ENCODE results near the gene DCT. TPM values are rescaled to one million over a fixed set of nuclear protein-coding genes. Genes with fewer than 3 reads are reported as not detected.

DCT gene
- total and polyA plus RNA-seq, 2 of the 8 experiments (the other 6 are each of a cell fraction or from before 2014, with no cell fraction given) = 0.02 TPM; not detected in 1

DNA sequence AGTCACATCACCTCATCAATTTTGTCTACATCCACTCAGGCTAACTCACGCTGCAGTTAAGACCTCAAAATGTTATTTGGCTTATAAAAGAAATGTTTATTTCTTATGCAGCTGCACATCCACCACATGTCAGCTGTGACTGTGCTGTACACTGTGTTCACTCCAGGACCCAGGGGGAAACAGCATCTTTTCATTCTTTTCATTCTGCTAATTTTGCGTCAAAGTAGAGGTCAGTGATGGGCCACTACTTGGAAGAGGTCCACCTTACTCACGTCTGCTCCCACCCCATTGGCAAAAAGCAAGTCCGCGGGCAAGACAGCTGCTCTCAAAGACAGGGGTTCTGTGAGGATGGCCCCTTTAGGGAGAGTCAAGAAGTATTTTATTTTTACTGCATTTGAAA, 4.5 kb upstream of the DCT start (continued):
- TF ChIP-seq, protein P1, sequence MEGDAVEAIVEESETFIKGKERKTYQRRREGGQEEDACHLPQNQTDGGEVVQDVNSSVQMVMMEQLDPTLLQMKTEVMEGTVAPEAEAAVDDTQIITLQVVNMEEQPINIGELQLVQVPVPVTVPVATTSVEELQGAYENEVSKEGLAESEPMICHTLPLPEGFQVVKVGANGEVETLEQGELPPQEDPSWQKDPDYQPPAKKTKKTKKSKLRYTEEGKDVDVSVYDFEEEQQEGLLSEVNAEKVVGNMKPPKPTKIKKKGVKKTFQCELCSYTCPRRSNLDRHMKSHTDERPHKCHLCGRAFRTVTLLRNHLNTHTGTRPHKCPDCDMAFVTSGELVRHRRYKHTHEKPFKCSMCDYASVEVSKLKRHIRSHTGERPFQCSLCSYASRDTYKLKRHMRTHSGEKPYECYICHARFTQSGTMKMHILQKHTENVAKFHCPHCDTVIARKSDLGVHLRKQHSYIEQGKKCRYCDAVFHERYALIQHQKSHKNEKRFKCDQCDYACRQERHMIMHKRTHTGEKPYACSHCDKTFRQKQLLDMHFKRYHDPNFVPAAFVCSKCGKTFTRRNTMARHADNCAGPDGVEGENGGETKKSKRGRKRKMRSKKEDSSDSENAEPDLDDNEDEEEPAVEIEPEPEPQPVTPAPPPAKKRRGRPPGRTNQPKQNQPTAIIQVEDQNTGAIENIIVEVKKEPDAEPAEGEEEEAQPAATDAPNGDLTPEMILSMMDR (IDR thresholded peaks at IDR 0.05; ENCODE audit: control extremely low read depth in 1 of 3, insufficient read depth in 1 of 3, low read depth in 1 of 3, low read length in 3 of 3) = no peak
- TF ChIP-seq ZNF274 (IDR thresholded peaks at IDR 0.05; ENCODE audit: borderline replicate concordance, extremely low read depth, low read length) = no peak
- TF ChIP-seq RXRA (IDR thresholded peaks at IDR 0.05; ENCODE audit: insufficient read depth, low read depth, low read length) = no peak
- TF ChIP-seq CREB1 (IDR thresholded peaks at IDR 0.05) = no peak
- no peak for TF ChIP-seq ASH2L (IDR thresholded peaks at IDR 0.05; ENCODE audit: low read length)
- TF ChIP-seq SAP30 (IDR thresholded peaks at IDR 0.05; ENCODE audit: insufficient read depth, insufficient replicate concordance, low read length) = no peak

Data from H1 (cell line).